OCI-LY3 (cell line): ENCODE data around the gene IL6.
"Not testable (repeated sequence)": the region's sequence is repeated elsewhere in the genome, so short reads cannot be mapped to it uniquely, and the experiment has no call there.

ENCODE experiments used
- H2AFZ ChIP-seq: fragments of 200-600, 300-600 bp; shearing (Covaris generic); 2 replicates; pipeline ENCODE4 v1.6.0; 2014; ENCODE audit warnings: antibody characterized with exemption, low read depth, low read length
- H3K27ac ChIP-seq: fragments of 200-600, 300-600 bp; sonication (generic); 2 replicates; pipeline ENCODE4 v1.5.1; 2014; ENCODE audit warnings: mild to moderate bottlenecking, low read length, moderate library complexity, mixed read lengths
- H3K27me3 ChIP-seq: fragments of 200-600, 300-600 bp; sonication (generic); 2 replicates; pipeline ENCODE4 v1.6.1; 2014; ENCODE audit warnings: low read depth, low read length, mixed read lengths
- H3K36me3 ChIP-seq: fragments of 200-600, 300-600 bp; sonication (generic); replicated peaks from 2 replicates; pipeline ENCODE3; 2014; ENCODE audit warnings: low read depth, low read length, mixed read lengths
- H3K4me1 ChIP-seq: fragments of 300-600, 200-600 bp; sonication (generic); 2 replicates; pipeline ENCODE4 v1.6.1; 2014; ENCODE audit warnings: low read length, mixed read lengths
- H3K4me2 ChIP-seq: fragments of 200-600, 300-600 bp; sonication (generic); 2 replicates; pipeline ENCODE4 v1.6.1; 2014; ENCODE audit warnings: low read length, mixed read lengths
- H3K4me3 ChIP-seq: fragments of 300-600, 200-600 bp; sonication (generic); 2 replicates; pipeline ENCODE4 v1.5.1; 2014; ENCODE audit warnings: antibody characterized with exemption, mild to moderate bottlenecking, low read length, moderate library complexity
- H3K79me2 ChIP-seq: fragments of 300-600, 200-600 bp; shearing (Covaris generic); 2 replicates; pipeline ENCODE4 v1.6.1; 2014; ENCODE audit warnings: mild to moderate bottlenecking, low read length, mixed read lengths
- H3K9ac ChIP-seq: fragments of 300-600, 200-600 bp; shearing (Covaris generic); 2 replicates; pipeline ENCODE4 v1.6.0; 2014; ENCODE audit warnings: mild to moderate bottlenecking, low read length, moderate library complexity
- H3K9me3 ChIP-seq: fragments of 200-600, 300-600 bp; shearing (Covaris generic); 2 replicates; pipeline ENCODE4 v1.6.1; 2014; ENCODE audit warnings: low read length, mixed read lengths; ENCODE audit not compliant: insufficient read depth
- H4K20me1 ChIP-seq: fragments of 200-600, 300-600 bp; sonication (generic); 2 replicates; pipeline ENCODE4 v1.6.1; 2016; ENCODE audit warnings: low read length, mixed read lengths; ENCODE audit not compliant: insufficient read depth
- EZH2phosphoT487 ChIP-seq: fragments of 200-600 bp; shearing (Covaris generic); IDR thresholded peaks from 2 replicates; pipeline ENCODE4 v1.6.1; 2018; ENCODE audit warnings: antibody characterized with exemption, mixed run types, low read depth
- TF ChIP-seq, protein P1 (sequence below): fragments of 200-600, 300-600 bp; sonication (generic); IDR thresholded peaks from 2 replicates; pipeline ENCODE4 v1.5.1; 2014; ENCODE audit warnings: antibody characterized with exemption, low read length, low read depth

IL6 gene

DNA sequence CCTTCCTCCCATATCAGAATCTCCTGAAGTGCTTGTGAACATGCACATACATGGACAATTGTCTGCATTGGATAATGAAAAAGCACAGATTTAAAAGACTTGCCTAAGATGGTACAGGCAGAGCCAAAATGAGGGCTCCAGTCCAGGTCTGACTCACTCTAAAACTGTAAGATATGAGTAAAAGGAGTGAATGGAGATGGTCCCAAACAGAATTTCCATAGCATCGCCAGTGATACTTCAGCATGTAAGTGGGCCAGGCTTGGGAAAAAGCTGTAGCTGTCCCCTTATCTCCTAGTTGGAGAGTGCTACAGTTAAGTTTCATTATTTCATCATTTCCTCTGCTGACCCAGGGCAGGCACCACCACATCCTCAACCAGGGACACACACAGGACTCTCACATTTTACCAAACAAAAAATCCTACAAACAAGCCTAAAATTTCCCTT lies 26.4 kb upstream of the IL6 start:
- H3K4me3 ChIP-seq: no peak overlapping the region
- H3K36me3 ChIP-seq: peaks cover 23% of the 10 kb centered on the region
- peak overlapping the region; percentile 99 for H3K27ac ChIP-seq
- H4K20me1 ChIP-seq: peaks cover 67% of the 10 kb centered on the region
- H2AFZ ChIP-seq: no peak overlapping the region
- H3K9me3 ChIP-seq: no peaks in the 10 kb centered on the region
- peaks cover 98% of the 10 kb centered on the region for H3K79me2 ChIP-seq
- peak overlapping the region; percentile 0; the same call in 1 of the 2 replicates for H3K9ac ChIP-seq
- no peak for TF ChIP-seq EZH2phosphoT487
- TF ChIP-seq, protein P1, sequence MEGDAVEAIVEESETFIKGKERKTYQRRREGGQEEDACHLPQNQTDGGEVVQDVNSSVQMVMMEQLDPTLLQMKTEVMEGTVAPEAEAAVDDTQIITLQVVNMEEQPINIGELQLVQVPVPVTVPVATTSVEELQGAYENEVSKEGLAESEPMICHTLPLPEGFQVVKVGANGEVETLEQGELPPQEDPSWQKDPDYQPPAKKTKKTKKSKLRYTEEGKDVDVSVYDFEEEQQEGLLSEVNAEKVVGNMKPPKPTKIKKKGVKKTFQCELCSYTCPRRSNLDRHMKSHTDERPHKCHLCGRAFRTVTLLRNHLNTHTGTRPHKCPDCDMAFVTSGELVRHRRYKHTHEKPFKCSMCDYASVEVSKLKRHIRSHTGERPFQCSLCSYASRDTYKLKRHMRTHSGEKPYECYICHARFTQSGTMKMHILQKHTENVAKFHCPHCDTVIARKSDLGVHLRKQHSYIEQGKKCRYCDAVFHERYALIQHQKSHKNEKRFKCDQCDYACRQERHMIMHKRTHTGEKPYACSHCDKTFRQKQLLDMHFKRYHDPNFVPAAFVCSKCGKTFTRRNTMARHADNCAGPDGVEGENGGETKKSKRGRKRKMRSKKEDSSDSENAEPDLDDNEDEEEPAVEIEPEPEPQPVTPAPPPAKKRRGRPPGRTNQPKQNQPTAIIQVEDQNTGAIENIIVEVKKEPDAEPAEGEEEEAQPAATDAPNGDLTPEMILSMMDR: no peak
- H3K4me1 ChIP-seq: peaks cover 84% of the 10 kb centered on the region
- H3K27me3 ChIP-seq: no peaks in the 10 kb centered on the region
- H3K4me2 ChIP-seq: peak overlapping the region; percentile 40

DNA sequence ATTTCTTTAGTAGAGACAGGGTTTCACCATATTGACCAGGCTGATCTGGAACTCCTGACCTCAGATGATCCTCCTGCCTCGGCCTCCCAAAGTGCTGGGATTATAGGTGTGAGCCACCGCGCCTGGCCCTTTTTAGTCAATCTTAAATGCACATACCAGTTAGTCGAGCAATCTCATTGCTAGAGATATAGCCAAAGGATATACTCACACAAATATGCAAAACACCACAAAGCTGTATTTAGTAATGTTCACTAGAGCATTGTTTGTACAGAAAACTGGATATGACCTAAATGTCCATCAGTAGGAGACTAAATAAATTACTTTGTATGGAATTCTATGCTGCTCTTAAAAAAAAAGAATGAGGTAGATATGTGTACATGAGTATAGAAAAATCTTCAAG lies 24.5 kb upstream of the IL6 start:
- Histone ChIP-seq H2AFZ (no peak overlapping the region), H3K36me3 (peaks cover 16% of the 10 kb centered on the region), H4K20me1 (peaks cover 53% of the 10 kb centered on the region), H3K27ac (peak overlapping the region; percentile 46), H3K27me3 (no peaks in the 10 kb centered on the region), H3K9ac (no peak overlapping the region), H3K9me3 (no peaks in the 10 kb centered on the region), H3K4me3 (no peak overlapping the region), H3K79me2 (peaks cover 97% of the 10 kb centered on the region), H3K4me2 (0 out of 2 replicates have a peak overlapping the region, but pooled peaks have one; percentile 12), H3K4me1 (peaks cover 65% of the 10 kb centered on the region)
- TF ChIP-seq, protein P1: no peak
- no peak for TF ChIP-seq EZH2phosphoT487

DNA sequence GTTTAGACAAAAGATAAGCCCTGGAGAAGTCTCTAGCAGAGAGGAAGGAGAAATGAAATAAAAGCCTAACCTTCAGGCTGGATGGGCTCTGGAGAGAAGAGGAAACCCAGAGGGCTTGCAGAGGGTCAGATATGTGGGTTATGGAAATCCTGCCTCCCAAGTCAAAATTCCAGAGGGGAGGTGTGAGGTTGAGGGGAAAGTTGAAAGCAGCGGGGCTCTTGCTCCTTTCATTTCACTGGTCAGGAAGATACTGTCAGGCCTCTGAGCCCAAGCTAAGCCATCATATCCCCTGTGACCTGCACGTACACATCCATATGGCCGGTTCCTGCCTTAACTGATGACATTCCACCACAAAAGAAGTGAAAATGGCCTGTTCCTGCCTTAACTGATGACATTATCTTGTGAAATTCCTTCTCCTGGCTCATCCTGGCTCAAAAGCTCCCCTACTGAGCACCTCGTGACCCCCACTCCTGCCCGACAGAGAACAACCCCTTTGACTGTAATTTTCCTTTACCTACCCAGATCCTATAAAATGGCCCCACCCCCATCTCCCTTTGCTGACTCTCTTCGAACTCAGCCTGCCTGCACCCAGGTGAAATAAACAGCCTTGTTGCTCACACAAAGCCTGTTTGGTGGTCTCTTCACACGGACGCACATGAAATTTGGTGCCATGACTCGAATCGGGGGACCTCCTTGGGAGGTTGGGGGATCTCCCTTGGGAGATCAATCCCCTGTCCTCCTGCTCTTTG lies 23.7 kb upstream of the IL6 start:
- H3K27me3 ChIP-seq, H3K4me3 ChIP-seq, H2AFZ ChIP-seq, H3K9ac ChIP-seq, H3K9me3 ChIP-seq: not testable (repeated sequence)
- H3K27ac ChIP-seq: peak overlapping the region; percentile 46
- H4K20me1 ChIP-seq: peaks cover 50% of the 10 kb centered on the region
- peaks cover 97% of the 10 kb centered on the region for H3K79me2 ChIP-seq
- H3K36me3 ChIP-seq: peaks cover 16% of the 10 kb centered on the region
- peaks cover 58% of the 10 kb centered on the region for H3K4me1 ChIP-seq
- H3K4me2 ChIP-seq: 0 out of 2 replicates have a peak overlapping the region, but pooled peaks have one; percentile 12

DNA sequence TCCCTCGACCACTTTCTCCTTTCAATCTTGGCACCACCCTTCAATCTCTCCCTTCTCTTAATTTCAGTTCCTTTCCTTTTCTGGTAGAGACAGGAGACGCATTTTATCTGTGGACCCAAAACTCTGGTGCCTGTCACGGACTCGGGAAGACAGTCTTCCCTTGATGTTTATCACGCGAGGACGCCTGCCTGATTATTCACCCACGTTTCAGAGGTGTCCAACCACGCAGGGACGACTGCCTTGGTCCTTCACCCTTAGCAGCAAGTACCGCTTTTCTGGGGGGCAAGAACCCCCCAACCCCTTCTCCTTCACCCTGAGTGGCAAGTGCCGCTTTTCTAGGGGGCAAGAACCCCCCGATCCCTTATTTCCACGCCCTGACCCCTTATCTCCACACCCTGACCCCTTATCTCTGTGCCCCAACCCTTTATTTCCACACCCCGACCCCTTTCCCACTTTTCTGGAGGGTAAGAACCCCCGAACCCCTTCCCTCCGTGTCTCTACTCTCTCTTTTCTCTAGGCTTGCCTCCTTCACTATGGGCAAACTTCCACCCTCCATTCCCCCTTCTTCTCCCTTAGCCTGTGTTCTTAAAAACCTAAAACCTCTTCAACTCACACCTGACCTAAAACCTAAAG lies 22.9 kb upstream of the IL6 start:
- H2AFZ ChIP-seq, H3K27me3 ChIP-seq, H3K9ac ChIP-seq, H3K4me3 ChIP-seq, H3K9me3 ChIP-seq, H3K27ac ChIP-seq, H3K4me2 ChIP-seq: not testable (repeated sequence)
- peaks cover 97% of the 10 kb centered on the region for H3K79me2 ChIP-seq
- H3K36me3 ChIP-seq: peaks cover 16% of the 10 kb centered on the region
- H3K4me1 ChIP-seq: peaks cover 51% of the 10 kb centered on the region
- peaks cover 48% of the 10 kb centered on the region for H4K20me1 ChIP-seq

DNA sequence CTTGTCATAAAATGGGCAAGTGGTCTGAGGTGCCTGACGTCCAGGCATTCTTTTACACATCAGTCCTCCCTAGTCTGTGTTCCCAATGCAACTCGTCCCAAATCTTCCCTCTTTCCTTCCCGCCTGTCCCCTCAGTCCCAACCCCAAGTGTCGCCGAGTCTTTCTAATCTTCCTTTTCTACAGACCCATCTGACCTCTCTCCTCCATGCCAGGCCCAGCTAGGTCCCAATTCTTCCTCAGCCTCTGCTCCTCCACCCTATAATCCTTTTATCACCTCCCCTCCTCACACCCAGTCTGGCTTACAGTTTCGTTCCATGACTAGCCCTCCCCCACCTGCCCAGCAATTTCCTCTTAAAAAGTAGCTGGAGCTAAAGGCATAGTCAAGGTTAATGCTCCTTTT lies 22.3 kb upstream of the IL6 start:
- not testable (repeated sequence) for H3K27ac ChIP-seq, H2AFZ ChIP-seq, H3K9me3 ChIP-seq, H3K4me3 ChIP-seq, H3K9ac ChIP-seq, H3K4me2 ChIP-seq, H3K27me3 ChIP-seq
- Histone ChIP-seq H3K79me2 (peaks cover 97% of the 10 kb centered on the region), H4K20me1 (peaks cover 54% of the 10 kb centered on the region), H3K4me1 (peaks cover 52% of the 10 kb centered on the region), H3K36me3 (peaks cover 22% of the 10 kb centered on the region)

DNA sequence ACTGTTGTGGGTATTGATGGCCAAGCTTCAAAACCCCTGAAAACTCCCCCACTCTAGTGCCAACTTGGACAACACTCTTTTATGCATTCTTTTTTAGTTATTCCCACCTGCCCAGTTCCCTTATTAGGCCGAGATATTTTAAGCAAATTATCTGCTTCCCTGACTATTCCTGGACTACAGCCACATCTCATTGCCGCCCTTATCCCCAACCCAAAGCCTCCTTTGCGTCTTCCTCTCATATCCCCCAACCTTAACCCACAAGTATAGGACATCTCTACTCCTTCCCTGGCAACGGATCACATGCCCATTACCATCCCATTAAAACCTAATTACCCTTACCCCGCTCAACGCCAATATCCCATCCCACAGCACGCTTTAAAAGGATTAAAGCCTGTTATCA lies 21.1 kb upstream of the IL6 start:
- not testable (repeated sequence) for H2AFZ ChIP-seq, H3K4me2 ChIP-seq, H3K27me3 ChIP-seq, H3K27ac ChIP-seq, H3K4me3 ChIP-seq, H3K9me3 ChIP-seq, H3K9ac ChIP-seq
- H3K79me2 ChIP-seq: peaks cover 97% of the 10 kb centered on the region
- peaks cover 19% of the 10 kb centered on the region for H3K36me3 ChIP-seq
- peaks cover 49% of the 10 kb centered on the region for H3K4me1 ChIP-seq
- peaks cover 44% of the 10 kb centered on the region for H4K20me1 ChIP-seq

DNA sequence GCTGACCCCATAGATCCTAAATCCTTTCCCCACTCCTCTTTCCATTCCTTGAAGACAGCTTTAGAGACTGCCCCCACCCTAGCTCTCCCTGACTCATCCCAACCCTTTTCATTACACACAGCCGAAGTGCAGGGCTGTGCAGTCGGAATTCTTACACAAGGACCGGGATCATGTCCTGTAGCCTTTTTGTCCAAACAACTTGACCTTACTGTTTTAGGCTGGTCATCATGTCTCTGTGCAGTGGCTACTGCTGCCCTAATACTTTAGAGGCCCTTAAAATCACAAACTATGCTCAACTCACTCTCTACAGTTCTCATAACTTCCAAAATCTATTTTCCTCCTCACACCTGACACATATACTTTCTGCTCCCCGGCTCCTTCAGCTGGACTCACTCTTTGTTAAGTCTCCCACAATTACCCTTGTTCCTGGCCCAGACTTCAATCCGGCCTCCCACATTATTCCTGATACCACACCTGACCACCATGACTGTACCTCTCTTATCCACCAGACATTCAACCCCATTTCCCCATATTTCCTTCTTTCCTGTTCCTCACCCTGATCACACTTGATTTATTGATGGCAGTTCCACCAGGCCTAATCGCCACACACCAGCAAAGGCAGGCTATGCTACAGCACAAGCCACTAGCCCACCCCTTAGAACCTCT lies 19.8 kb upstream of the IL6 start:
- not testable (repeated sequence) for H3K4me2 ChIP-seq, H3K9ac ChIP-seq, H3K27me3 ChIP-seq, H2AFZ ChIP-seq, H3K9me3 ChIP-seq, H3K4me3 ChIP-seq, H3K27ac ChIP-seq
- Histone ChIP-seq H3K79me2 (peaks cover 97% of the 10 kb centered on the region), H4K20me1 (peaks cover 31% of the 10 kb centered on the region), H3K4me1 (peaks cover 49% of the 10 kb centered on the region), H3K36me3 (peaks cover 22% of the 10 kb centered on the region)
